Measurements from ENCODE around the gene MFSD6L. TPM values are rescaled to one million over a fixed set of nuclear protein-coding genes. Genes with fewer than 3 reads are reported as not detected.

Gene MFSD6L
- total RNA-seq, 4 donors from 2014 or later, result 2.4 to 18.6 (median 11.8) TPM

GRCh38 chr17:8830141-8830540 is 31.0 kb upstream of the MFSD6L start:
- no peaks in the 10 kb centered on the region for H3K27me3 ChIP-seq
- TF ChIP-seq, protein P1, sequence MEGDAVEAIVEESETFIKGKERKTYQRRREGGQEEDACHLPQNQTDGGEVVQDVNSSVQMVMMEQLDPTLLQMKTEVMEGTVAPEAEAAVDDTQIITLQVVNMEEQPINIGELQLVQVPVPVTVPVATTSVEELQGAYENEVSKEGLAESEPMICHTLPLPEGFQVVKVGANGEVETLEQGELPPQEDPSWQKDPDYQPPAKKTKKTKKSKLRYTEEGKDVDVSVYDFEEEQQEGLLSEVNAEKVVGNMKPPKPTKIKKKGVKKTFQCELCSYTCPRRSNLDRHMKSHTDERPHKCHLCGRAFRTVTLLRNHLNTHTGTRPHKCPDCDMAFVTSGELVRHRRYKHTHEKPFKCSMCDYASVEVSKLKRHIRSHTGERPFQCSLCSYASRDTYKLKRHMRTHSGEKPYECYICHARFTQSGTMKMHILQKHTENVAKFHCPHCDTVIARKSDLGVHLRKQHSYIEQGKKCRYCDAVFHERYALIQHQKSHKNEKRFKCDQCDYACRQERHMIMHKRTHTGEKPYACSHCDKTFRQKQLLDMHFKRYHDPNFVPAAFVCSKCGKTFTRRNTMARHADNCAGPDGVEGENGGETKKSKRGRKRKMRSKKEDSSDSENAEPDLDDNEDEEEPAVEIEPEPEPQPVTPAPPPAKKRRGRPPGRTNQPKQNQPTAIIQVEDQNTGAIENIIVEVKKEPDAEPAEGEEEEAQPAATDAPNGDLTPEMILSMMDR (IDR thresholded peaks at IDR 0.05), result no peak
- TF ChIP-seq POLR2A (IDR thresholded peaks at IDR 0.05), result no peak
- no peak overlapping the region for H3K27ac ChIP-seq
- intact Hi-C loops (cut with DNase I), result no loop called here
- 85 to 90% methylated on average over 10 of the region's 10 CpGs for WGBS, 2 donors
- H3K4me3 ChIP-seq (replicated peaks in 1 of 3), result no peak overlapping the region
- DNase-seq, result no peak
- H3K4me1 ChIP-seq, result no peaks in the 10 kb centered on the region
- no peaks in the 10 kb centered on the region for H3K36me3 ChIP-seq
- no peaks in the 10 kb centered on the region for H3K9me3 ChIP-seq

DNA sequence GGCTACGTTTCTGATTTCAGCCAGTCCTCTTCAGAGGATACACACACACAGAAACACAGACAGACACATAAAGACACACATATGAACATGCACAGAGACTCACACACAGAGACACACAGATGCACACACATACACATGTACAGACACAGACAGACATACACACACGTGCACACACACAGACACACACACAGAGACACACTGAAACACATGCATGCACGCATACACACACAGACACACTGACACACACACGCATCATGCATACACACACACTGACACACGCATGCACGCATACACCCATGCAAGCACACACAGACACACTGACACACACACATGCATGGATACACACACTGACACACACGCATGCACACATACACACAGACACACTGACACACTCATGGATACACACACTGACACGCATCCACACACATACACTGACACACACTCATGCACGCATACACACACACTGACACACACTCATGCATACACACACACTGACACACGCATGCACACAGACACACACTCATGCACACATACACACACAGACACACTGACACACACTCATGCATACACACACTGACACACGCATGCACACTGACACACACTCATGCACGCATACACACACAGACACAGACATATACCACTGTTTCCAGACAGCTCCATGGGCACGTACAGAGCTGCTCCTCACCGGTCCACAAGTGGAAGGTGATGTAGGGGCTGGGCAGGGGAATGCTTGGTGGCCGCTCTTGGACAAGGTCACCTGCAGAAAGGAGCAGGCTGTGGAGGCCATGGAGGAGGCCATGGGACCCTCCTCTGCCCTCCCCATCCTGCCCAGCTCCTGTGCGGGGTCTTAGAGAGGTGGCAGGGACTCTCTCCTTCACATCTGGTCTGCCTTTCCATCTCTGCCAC is 30.1 kb upstream of the MFSD6L start:
- H3K27me3 ChIP-seq, result no peaks in the 10 kb centered on the region
- H3K9me3 ChIP-seq, result no peaks in the 10 kb centered on the region
- no peak overlapping the region for H3K4me3 ChIP-seq (replicated peaks in 1 of 3)
- no peak overlapping the region for H3K27ac ChIP-seq
- TF ChIP-seq, protein P1 (IDR thresholded peaks at IDR 0.05), result no peak
- no peak for TF ChIP-seq POLR2A (IDR thresholded peaks at IDR 0.05)
- intact Hi-C loops (cut with DNase I), result no loop called here
- no peak for DNase-seq
- WGBS, 2 donors, result 91 to 95% methylated on average over 16 of the region's 16 CpGs
- H3K4me1 ChIP-seq, result no peaks in the 10 kb centered on the region
- no peaks in the 10 kb centered on the region for H3K36me3 ChIP-seq

- no peak for TF ChIP-seq POLR2A (IDR thresholded peaks at IDR 0.05)
- TF ChIP-seq, protein P1 (IDR thresholded peaks at IDR 0.05), result no peak
- Histone ChIP-seq H3K27me3 (no peaks in the 10 kb centered on the region), H3K27ac (no peak overlapping the region), H3K4me3 (replicated peaks in 1 of 3) (no peak overlapping the region), H3K36me3 (no peaks in the 10 kb centered on the region), H3K4me1 (no peaks in the 10 kb centered on the region), H3K9me3 (no peaks in the 10 kb centered on the region)
- 89 to 95% methylated on average over 10 to 17 of the region's 20 CpGs for WGBS, 2 donors
- intact Hi-C loops (cut with DNase I), result no loop called here
- DNase-seq, result no peak
Observed at GRCh38 chr17:8828517-8828875, 29.3 kb upstream of the MFSD6L start.

- WGBS, 2 donors, result 81 to 82% methylated on average over 19 of the region's 19 CpGs
Observed at GRCh38 chr17:8826808-8827435, 27.8 kb upstream of the MFSD6L start.

More at GRCh38 chr17:8826808-8827435, 27.8 kb upstream of the MFSD6L start:
- no peaks in the 10 kb centered on the region for H3K36me3 ChIP-seq
- no peak for DNase-seq
- H3K4me3 ChIP-seq (replicated peaks in 1 of 3), result no peak overlapping the region
- no peak for TF ChIP-seq POLR2A (IDR thresholded peaks at IDR 0.05)
- TF ChIP-seq, protein P1 (IDR thresholded peaks at IDR 0.05), result no peak
- intact Hi-C loops (cut with DNase I), result no loop called here
- no peaks in the 10 kb centered on the region for H3K4me1 ChIP-seq
- no peak overlapping the region for H3K27ac ChIP-seq
- H3K9me3 ChIP-seq, result no peaks in the 10 kb centered on the region
- H3K27me3 ChIP-seq, result no peaks in the 10 kb centered on the region
